ENCODE results near the gene PRUNE1. TPM values are rescaled to one million over a fixed set of nuclear protein-coding genes. Genes with fewer than 3 reads are reported as not detected.

PRUNE1 gene
- total RNA-seq, 1 experiment from 2014 or later = 19.3 TPM

DNA sequence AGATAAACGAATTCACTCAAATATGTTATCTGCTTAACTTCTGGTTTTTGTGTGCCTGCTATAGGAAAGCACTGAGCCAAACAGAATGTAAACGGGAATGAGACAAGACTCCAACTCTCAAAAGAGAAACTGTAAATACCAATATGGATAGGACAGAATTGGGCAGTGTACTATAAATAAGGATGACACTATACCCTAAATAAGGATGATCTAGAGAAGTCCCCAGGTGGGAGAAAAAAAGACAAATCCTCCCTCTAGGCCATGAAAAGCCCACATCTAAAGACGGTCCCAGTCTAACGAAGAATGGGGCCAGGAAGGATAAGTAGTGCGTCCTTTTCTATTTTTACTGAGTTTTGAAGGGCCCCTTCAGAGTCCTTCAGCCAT, 60.8 kb downstream of the PRUNE1 start:
- TF ChIP-seq CTCF (conservative IDR thresholded peaks at IDR 0.05; ENCODE audit: low read depth, low read length) (no peak), EZH2 (IDR thresholded peaks at IDR 0.05; ENCODE audit: borderline replicate concordance, low read depth, low read length, poor library complexity, severe bottlenecking) (no peak)
- H3K9me3 ChIP-seq (ENCODE audit: low read depth, low read length, poor library complexity, severe bottlenecking) = no peaks in the 10 kb centered on the region
- no peak for DNase-seq (ENCODE audit: low spot score)
- CTCF ChIA-PET = no interaction called here
- POLR2A ChIA-PET (ENCODE audit: low non-redundant PET) = no interaction called here
- BruUV-seq (replicated peaks) = no TSS peak
- H3K4me1 ChIP-seq (ENCODE audit: insufficient read depth, low read length, poor library complexity, severe bottlenecking) = peaks cover 19% of the 10 kb centered on the region
- H3K27me3 ChIP-seq (replicated peaks; ENCODE audit: insufficient read depth, low read depth, low read length, poor library complexity) = no peaks in the 10 kb centered on the region
- H3K36me3 ChIP-seq (ENCODE audit: insufficient read depth, low read length, poor library complexity, severe bottlenecking) = peaks cover 36% of the 10 kb centered on the region
- no peak overlapping the region for H3K4me3 ChIP-seq (ENCODE audit: low read depth, low read length, poor library complexity, severe bottlenecking)
- H3K27ac ChIP-seq (ENCODE audit: low read depth, low read length, poor library complexity, severe bottlenecking) = peak overlapping the region; percentile 94
- intact Hi-C loops (cut with micrococcal nuclease; ENCODE audit: unreplicated experiment) = no loop called here

- no peak for TF ChIP-seq EZH2 (IDR thresholded peaks at IDR 0.05; ENCODE audit: borderline replicate concordance, low read depth, low read length, poor library complexity, severe bottlenecking)
- peak; percentile 93 for TF ChIP-seq CTCF (conservative IDR thresholded peaks at IDR 0.05; ENCODE audit: low read depth, low read length)
- ChIA-PET POLR2A (ENCODE audit: low non-redundant PET) (interaction anchor here (0.6 kb wide), 1 partner anchor 421 kb away, joined by 3 read pairs; no protein-coding TSS in a partner anchor), CTCF (interaction anchor here (1.0 kb wide), 1 partner anchor 30 kb away, joined by 11 read pairs; no protein-coding TSS in a partner anchor)
- peaks cover 35% of the 10 kb centered on the region for H3K36me3 ChIP-seq (ENCODE audit: insufficient read depth, low read length, poor library complexity, severe bottlenecking)
- peak within 1 kb of the TSS; percentile 70 for H3K4me3 ChIP-seq (ENCODE audit: low read depth, low read length, poor library complexity, severe bottlenecking)
- peak within 1 kb of the TSS; percentile 94 for H3K27ac ChIP-seq (ENCODE audit: low read depth, low read length, poor library complexity, severe bottlenecking)
- peaks cover 8% of the 10 kb centered on the region for H3K4me1 ChIP-seq (ENCODE audit: insufficient read depth, low read length, poor library complexity, severe bottlenecking)
- no TSS peak for BruUV-seq (replicated peaks)
- no peaks in the 10 kb centered on the region for H3K27me3 ChIP-seq (replicated peaks; ENCODE audit: insufficient read depth, low read depth, low read length, poor library complexity)
- no peaks in the 10 kb centered on the region for H3K9me3 ChIP-seq (ENCODE audit: low read depth, low read length, poor library complexity, severe bottlenecking)
- intact Hi-C loops (cut with micrococcal nuclease; ENCODE audit: unreplicated experiment) = loop anchor here (1.0 kb wide), 1 partner anchor 10 kb away; the partner anchor contains the start of gene MLLT11
- peak; percentile 96 for DNase-seq (ENCODE audit: low spot score)
Observed at GRCh38 chr1:151070474-151071276, 62.4 kb downstream of the PRUNE1 start, which contains the start of gene GABPB2. Gene GABPB2, plus strand, starts transcription at chr1:151070761. Its CDS starts 17,429 bp downstream, at chr1:151088190.

- Histone ChIP-seq H3K27me3 (replicated peaks; ENCODE audit: insufficient read depth, low read depth, low read length, poor library complexity) (no peaks in the 10 kb centered on the region), H3K4me1 (ENCODE audit: insufficient read depth, low read length, poor library complexity, severe bottlenecking) (peaks cover 8% of the 10 kb centered on the region), H3K27ac (ENCODE audit: low read depth, low read length, poor library complexity, severe bottlenecking) (no peak overlapping the region), H3K36me3 (ENCODE audit: insufficient read depth, low read length, poor library complexity, severe bottlenecking) (peaks cover 24% of the 10 kb centered on the region), H3K9me3 (ENCODE audit: low read depth, low read length, poor library complexity, severe bottlenecking) (no peaks in the 10 kb centered on the region), H3K4me3 (ENCODE audit: low read depth, low read length, poor library complexity, severe bottlenecking) (no peak overlapping the region)
- BruUV-seq (replicated peaks) = no TSS peak
- TF ChIP-seq EZH2 (IDR thresholded peaks at IDR 0.05; ENCODE audit: borderline replicate concordance, low read depth, low read length, poor library complexity, severe bottlenecking) (no peak), CTCF (conservative IDR thresholded peaks at IDR 0.05; ENCODE audit: low read depth, low read length) (0 out of 2 replicates have a peak, but pooled peaks have one; percentile 20)
- CTCF ChIA-PET = interaction anchor here (1.2 kb wide), 1 partner anchor 27 kb away, joined by 3 read pairs; no protein-coding TSS in a partner anchor
- POLR2A ChIA-PET (ENCODE audit: low non-redundant PET) = no interaction called here
- intact Hi-C loops (cut with micrococcal nuclease; ENCODE audit: unreplicated experiment) = no loop called here
- DNase-seq (ENCODE audit: low spot score) = peak; percentile 25
Observed at GRCh38 chr1:151072224-151072623, 64.0 kb downstream of the PRUNE1 start.

Other genes starting within 250 kb of the PRUNE1 start
- gene CTSS, start 242.7 kb upstream of the PRUNE1 start, total RNA-seq (2021) = 3.5 and 5.4 TPM in 2 replicates
- gene CTSK, start 200.2 kb upstream of the PRUNE1 start, total RNA-seq (2021) = 12.3 and 14.3 TPM in 2 replicates
- gene ARNT, start 131.8 kb upstream of the PRUNE1 start, total RNA-seq (2021) = 31.2 and 38.2 TPM in 2 replicates
- gene CTXND2, start 121.3 kb upstream of the PRUNE1 start, total RNA-seq (2021) = not detected in 2 replicates
- gene SETDB1, start 82.1 kb upstream of the PRUNE1 start, total RNA-seq (2021) = 66.5 and 71.0 TPM in 2 replicates
- gene CERS2, start 33.6 kb upstream of the PRUNE1 start, total RNA-seq (2021) = 222 and 239 TPM in 2 replicates
- not detected in 2 replicates for gene ANXA9, start 26.2 kb upstream of the PRUNE1 start, total RNA-seq (2021)
- gene MINDY1, start 1.5 kb upstream of the PRUNE1 start, total RNA-seq (2021) = 11.6 and 16.9 TPM in 2 replicates
- 1.5 and 3.5 TPM in 2 replicates for gene BNIPL, start 28.1 kb downstream of the PRUNE1 start, total RNA-seq (2021)
- gene C1orf56, start 39.3 kb downstream of the PRUNE1 start, total RNA-seq (2021) = 2.9 and 3.9 TPM in 2 replicates
- gene CDC42SE1, start 51.2 kb downstream of the PRUNE1 start, total RNA-seq (2021) = 57.5 and 63.8 TPM in 2 replicates
- gene MLLT11, start 51.9 kb downstream of the PRUNE1 start, total RNA-seq (2021) = 91.9 and 108 TPM in 2 replicates
- 11.1 and 12.5 TPM in 2 replicates for gene GABPB2, start 62.3 kb downstream of the PRUNE1 start, total RNA-seq (2021)
- 4.7 and 8.9 TPM in 2 replicates for gene SEMA6C, start 138.2 kb downstream of the PRUNE1 start, total RNA-seq (2021)
- gene TNFAIP8L2, start 148.2 kb downstream of the PRUNE1 start, total RNA-seq (2021) = not detected in 2 replicates
- gene LYSMD1, start 157.5 kb downstream of the PRUNE1 start, total RNA-seq (2021) = 7.7 and 8.1 TPM in 2 replicates
- gene SCNM1, start 157.7 kb downstream of the PRUNE1 start, total RNA-seq (2021) = 57.5 and 59.6 TPM in 2 replicates
- 1.4 and 2.8 TPM in 2 replicates for gene TMOD4, start 167.5 kb downstream of the PRUNE1 start, total RNA-seq (2021)
- gene VPS72, start 181.7 kb downstream of the PRUNE1 start, total RNA-seq (2021) = 113 and 114 TPM in 2 replicates
- gene PIP5K1A, start 190.1 kb downstream of the PRUNE1 start, total RNA-seq (2021) = 109 and 115 TPM in 2 replicates
- gene PSMD4, start 246.3 kb downstream of the PRUNE1 start, total RNA-seq (2021) = 312 and 339 TPM in 2 replicates